ENCODE data around the gene LAMB1.

DNA sequence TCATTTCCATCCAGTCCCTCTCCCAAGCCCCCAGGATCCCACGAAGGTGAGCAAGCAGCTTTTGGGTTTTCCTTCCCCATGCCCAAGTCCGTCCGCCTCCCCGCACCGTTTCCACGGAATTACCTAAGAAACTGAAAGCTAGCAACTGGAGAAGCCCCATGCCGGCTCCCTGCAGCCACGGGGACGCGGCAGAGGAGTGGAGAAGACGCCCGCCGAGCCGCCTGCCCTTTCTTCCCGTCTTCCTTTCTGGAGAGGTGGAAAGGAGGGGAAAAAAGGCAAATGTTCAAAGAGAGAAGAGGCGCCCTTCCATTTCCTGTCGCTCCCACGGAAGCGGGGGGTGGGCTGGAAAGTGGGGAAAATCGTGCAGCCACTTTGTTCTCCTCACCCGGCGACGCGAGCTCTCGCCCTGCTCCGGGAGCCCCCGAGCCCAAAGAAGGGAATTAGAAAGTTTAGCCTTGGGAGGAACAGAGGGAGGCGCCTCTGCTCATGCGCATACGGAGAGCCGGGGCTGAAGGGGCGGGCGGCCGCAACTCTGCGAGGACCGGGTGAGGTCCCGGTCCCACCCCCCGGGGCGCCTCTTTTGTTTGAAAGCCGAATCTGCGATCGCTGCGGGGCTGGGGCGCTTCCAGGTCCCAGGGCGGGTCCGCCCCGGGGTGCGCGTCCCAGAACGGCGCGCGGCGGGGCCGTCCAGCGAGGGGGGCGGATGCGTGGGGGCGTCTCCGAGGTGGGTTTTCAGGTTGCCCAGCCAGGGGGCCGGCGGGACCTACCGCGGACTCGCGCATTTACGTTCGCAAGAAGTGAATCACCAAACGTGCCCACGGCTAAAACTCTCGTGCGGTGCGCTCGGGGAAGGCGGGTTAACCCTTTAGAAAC, at the start of gene LAMB1:
- TF ChIP-seq, protein P1, sequence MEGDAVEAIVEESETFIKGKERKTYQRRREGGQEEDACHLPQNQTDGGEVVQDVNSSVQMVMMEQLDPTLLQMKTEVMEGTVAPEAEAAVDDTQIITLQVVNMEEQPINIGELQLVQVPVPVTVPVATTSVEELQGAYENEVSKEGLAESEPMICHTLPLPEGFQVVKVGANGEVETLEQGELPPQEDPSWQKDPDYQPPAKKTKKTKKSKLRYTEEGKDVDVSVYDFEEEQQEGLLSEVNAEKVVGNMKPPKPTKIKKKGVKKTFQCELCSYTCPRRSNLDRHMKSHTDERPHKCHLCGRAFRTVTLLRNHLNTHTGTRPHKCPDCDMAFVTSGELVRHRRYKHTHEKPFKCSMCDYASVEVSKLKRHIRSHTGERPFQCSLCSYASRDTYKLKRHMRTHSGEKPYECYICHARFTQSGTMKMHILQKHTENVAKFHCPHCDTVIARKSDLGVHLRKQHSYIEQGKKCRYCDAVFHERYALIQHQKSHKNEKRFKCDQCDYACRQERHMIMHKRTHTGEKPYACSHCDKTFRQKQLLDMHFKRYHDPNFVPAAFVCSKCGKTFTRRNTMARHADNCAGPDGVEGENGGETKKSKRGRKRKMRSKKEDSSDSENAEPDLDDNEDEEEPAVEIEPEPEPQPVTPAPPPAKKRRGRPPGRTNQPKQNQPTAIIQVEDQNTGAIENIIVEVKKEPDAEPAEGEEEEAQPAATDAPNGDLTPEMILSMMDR (IDR thresholded peaks at IDR 0.05), result no peak
- no peak for TF ChIP-seq EP300 (IDR thresholded peaks at IDR 0.05)

Data from suprapubic skin (tissue), 3 donors.